Fibroblast of lung (primary cell): Measurements from ENCODE around the gene MROH9. TPM values are rescaled to one million over a fixed set of nuclear protein-coding genes. Genes with fewer than 3 reads are reported as not detected.
"Not testable (repeated sequence)": the region's sequence is repeated elsewhere in the genome, so short reads cannot be mapped to it uniquely, and the experiment has no call there.

Experiments
- DNase-seq, 2 donors: peaks; one replicate each; pipeline versions ENCODE4 v3.0.0 to v3.0.0-alpha.2; 2010; ENCODE audit warnings: low read depth in 2 of 2
- H2AFZ ChIP-seq: 2 replicates; pipeline ENCODE4 v1.5.1; 2012; ENCODE audit warnings: low read length, control low read depth, inconsistent platforms
- H3K27ac ChIP-seq: 2 replicates; pipeline ENCODE4 v1.5.1; 2011; ENCODE audit warnings: low read length, control low read depth; ENCODE audit not compliant: insufficient read depth
- H3K27me3 ChIP-seq: 2 replicates; pipeline ENCODE4 v1.5.1; 2011; ENCODE audit warnings: mild to moderate bottlenecking, low read length; ENCODE audit not compliant: control insufficient read depth, insufficient read depth
- H3K36me3 ChIP-seq: 2 replicates; pipeline ENCODE4 v1.5.1; 2011; ENCODE audit warnings: low read length; ENCODE audit not compliant: control insufficient read depth, insufficient read depth
- H3K4me1 ChIP-seq: 2 replicates; pipeline ENCODE4 v1.5.1; 2011; ENCODE audit warnings: low read length; ENCODE audit not compliant: control insufficient read depth, insufficient read depth; ENCODE audit errors: extremely low read depth
- H3K4me2 ChIP-seq: 2 replicates; pipeline ENCODE4 v1.5.1; 2011; ENCODE audit warnings: low read length, control low read depth; ENCODE audit not compliant: insufficient read depth; ENCODE audit errors: extremely low read depth
- H3K4me3 ChIP-seq, 4 experiments: fragments of 200-600 bp in 1 of 4; sonication (generic) in 1 of 4; replicated peaks in 1 of 4; 2 replicates each; pipeline ENCODE4 v1.5.1; 2011 to 2016; ENCODE audit warnings: low read length in 4 of 4, low read depth in 3 of 4, mild to moderate bottlenecking in 3 of 4, control low read depth in 2 of 4, inconsistent platforms in 1 of 4, mixed read lengths in 1 of 4; ENCODE audit not compliant: insufficient read depth in 1 of 4; ENCODE audit errors: control extremely low read depth in 1 of 4
- H3K79me2 ChIP-seq: 2 replicates; pipeline ENCODE4 v1.5.1; 2012; ENCODE audit warnings: mild to moderate bottlenecking, low read length, inconsistent platforms; ENCODE audit not compliant: control insufficient read depth, insufficient read depth
- H3K9ac ChIP-seq: 2 replicates; pipeline ENCODE4 v1.5.1; 2011; ENCODE audit warnings: mild to moderate bottlenecking, low read length, control low read depth; ENCODE audit not compliant: insufficient read depth
- H3K9me3 ChIP-seq: 2 replicates; pipeline ENCODE4 v1.5.1; 2012; ENCODE audit warnings: low read depth, low read length; ENCODE audit not compliant: control insufficient read depth, insufficient read depth
- H4K20me1 ChIP-seq: 2 replicates; pipeline ENCODE4 v1.5.1; 2011; ENCODE audit warnings: low read length; ENCODE audit not compliant: control insufficient read depth, insufficient read depth; ENCODE audit errors: extremely low read depth
- EZH2 ChIP-seq: IDR thresholded peaks from 2 replicates; pipeline ENCODE4 v1.5.1; 2012; ENCODE audit warnings: low read length, control low read depth, mild to moderate bottlenecking; ENCODE audit errors: missing control alignments
- polyA plus RNA-seq, 2 donors: library from polyadenylated mRNA; depleted of rRNA in 1 of 2; stranded (reverse) in 1 of 2; unstranded in 1 of 2; fragments of >200 nt; gene quantifications; 2 replicates each; pipeline ENCODE4 v1.2.1, GENCODE V29; 2011 to 2012; ENCODE audit warnings: missing spikeins in 1 of 2
- total RNA-seq: library from RNA; depleted of rRNA; stranded (reverse); fragments of >200 nt; gene quantifications from 2 replicates; pipeline ENCODE4 v1.2.1, GENCODE V29; 2014
- TF ChIP-seq, protein P1 (sequence below), 2 donors: IDR thresholded peaks in 1 of 2; conservative IDR thresholded peaks in 1 of 2; 1 replicate in 1 of 2; 2 replicates in 1 of 2; pipeline ENCODE4 v1.5.1; 2011 to 2012; ENCODE audit warnings: low read length in 2 of 2, control low read depth in 1 of 2, inconsistent platforms in 1 of 2, low read depth in 1 of 2, mild to moderate bottlenecking in 1 of 2

Gene MROH9
- total and polyA plus RNA-seq, 2 donors (not counting 1 experiment from before 2014, with no cell fraction given) = 0.15 TPM; not detected in 1

GRCh38 chr1:170932236-170932635 lies 3.1 kb upstream of the MROH9 start:
- no peaks in the 10 kb centered on the region for H3K79me2 ChIP-seq
- H3K9ac ChIP-seq = no peak overlapping the region
- H3K4me1 ChIP-seq = no peaks in the 10 kb centered on the region
- H3K27me3 ChIP-seq = no peaks in the 10 kb centered on the region
- no peaks in the 10 kb centered on the region for H3K36me3 ChIP-seq
- TF ChIP-seq, protein P1, sequence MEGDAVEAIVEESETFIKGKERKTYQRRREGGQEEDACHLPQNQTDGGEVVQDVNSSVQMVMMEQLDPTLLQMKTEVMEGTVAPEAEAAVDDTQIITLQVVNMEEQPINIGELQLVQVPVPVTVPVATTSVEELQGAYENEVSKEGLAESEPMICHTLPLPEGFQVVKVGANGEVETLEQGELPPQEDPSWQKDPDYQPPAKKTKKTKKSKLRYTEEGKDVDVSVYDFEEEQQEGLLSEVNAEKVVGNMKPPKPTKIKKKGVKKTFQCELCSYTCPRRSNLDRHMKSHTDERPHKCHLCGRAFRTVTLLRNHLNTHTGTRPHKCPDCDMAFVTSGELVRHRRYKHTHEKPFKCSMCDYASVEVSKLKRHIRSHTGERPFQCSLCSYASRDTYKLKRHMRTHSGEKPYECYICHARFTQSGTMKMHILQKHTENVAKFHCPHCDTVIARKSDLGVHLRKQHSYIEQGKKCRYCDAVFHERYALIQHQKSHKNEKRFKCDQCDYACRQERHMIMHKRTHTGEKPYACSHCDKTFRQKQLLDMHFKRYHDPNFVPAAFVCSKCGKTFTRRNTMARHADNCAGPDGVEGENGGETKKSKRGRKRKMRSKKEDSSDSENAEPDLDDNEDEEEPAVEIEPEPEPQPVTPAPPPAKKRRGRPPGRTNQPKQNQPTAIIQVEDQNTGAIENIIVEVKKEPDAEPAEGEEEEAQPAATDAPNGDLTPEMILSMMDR (conservative IDR thresholded peaks at IDR 0.05 in 1 of 2, IDR thresholded peaks at IDR 0.05 in 1 of 2; ENCODE audit: low read depth in 1 of 2, low read length in 2 of 2) = no peak
- TF ChIP-seq EZH2 = no peak
- DNase-seq = no peak
- no peaks in the 10 kb centered on the region for H3K9me3 ChIP-seq
- no peak overlapping the region for H2AFZ ChIP-seq
- no peak overlapping the region for H3K4me2 ChIP-seq
- H4K20me1 ChIP-seq = no peaks in the 10 kb centered on the region
- H3K27ac ChIP-seq = no peak overlapping the region
- no peak overlapping the region for H3K4me3 ChIP-seq

DNA sequence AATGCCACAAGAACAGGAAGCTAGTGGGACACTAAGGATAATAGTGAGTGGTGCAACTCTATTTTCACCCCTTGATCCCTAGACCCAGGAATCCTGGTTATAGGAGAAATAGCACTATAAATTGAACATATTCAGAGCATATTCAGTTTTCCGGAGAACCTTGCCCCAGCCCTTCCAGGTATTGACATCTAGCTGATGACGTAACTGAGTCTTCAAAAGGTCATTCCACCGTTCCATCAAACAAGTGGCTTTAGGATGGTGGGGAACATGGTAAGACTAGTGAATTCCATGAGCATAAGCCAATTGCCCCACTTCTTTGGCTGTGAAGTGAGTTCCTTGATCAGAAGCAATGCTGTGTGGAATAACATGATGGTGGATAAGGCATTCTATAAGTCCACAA lies 2.9 kb downstream of the MROH9 start:
- H3K4me2 ChIP-seq = no peak overlapping the region
- H3K4me3 ChIP-seq = no peak overlapping the region
- H3K27ac ChIP-seq = no peak overlapping the region
- no peaks in the 10 kb centered on the region for H3K27me3 ChIP-seq
- H3K79me2 ChIP-seq = no peaks in the 10 kb centered on the region
- H3K4me1 ChIP-seq = no peaks in the 10 kb centered on the region
- no peaks in the 10 kb centered on the region for H3K36me3 ChIP-seq
- H2AFZ ChIP-seq = no peak overlapping the region
- no peak for DNase-seq
- H4K20me1 ChIP-seq = no peaks in the 10 kb centered on the region
- H3K9me3 ChIP-seq = no peaks in the 10 kb centered on the region
- TF ChIP-seq, protein P1 (conservative IDR thresholded peaks at IDR 0.05 in 1 of 2, IDR thresholded peaks at IDR 0.05 in 1 of 2; ENCODE audit: low read depth in 1 of 2, low read length in 2 of 2) = no peak
- no peak for TF ChIP-seq EZH2
- no peak overlapping the region for H3K9ac ChIP-seq

DNA sequence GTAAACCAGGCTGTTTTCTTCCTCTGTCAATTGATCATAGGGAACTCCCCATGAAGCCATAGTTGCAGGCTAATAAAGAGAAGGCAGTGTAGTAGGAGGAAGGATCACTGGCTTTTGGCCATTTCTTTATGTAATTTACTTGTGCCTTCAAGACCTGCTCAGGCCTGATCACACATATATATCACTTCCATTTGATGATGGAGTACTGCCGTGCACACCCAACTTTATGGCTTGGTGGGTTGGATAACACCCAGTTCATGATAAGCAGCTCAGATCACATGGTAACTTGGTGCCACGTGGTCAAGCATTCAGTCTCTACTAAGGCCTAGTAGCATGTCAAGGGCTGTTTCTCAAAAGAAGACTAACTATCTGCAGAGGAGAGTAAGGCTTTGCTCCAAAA lies 4.1 kb downstream of the MROH9 start:
- no peaks in the 10 kb centered on the region for H3K27me3 ChIP-seq

GRCh38 chr1:170951744-170952143 lies 16.4 kb downstream of the MROH9 start:
- not testable (repeated sequence) for H3K36me3 ChIP-seq, H3K4me2 ChIP-seq, H3K9me3 ChIP-seq, H4K20me1 ChIP-seq, H3K4me3 ChIP-seq, H3K27ac ChIP-seq, H3K4me1 ChIP-seq, H3K27me3 ChIP-seq, H3K9ac ChIP-seq, DNase-seq, H2AFZ ChIP-seq, H3K79me2 ChIP-seq

More for the DNA sequence above, 4.1 kb downstream of the MROH9 start:
- H3K27ac ChIP-seq = no peak overlapping the region
- no peaks in the 10 kb centered on the region for H3K4me1 ChIP-seq
- H3K79me2 ChIP-seq = no peaks in the 10 kb centered on the region
- no peaks in the 10 kb centered on the region for H4K20me1 ChIP-seq
- H3K4me2 ChIP-seq = no peak overlapping the region
- H3K4me3 ChIP-seq = no peak overlapping the region
- no peaks in the 10 kb centered on the region for H3K36me3 ChIP-seq
- no peak for DNase-seq
- H3K9me3 ChIP-seq = no peaks in the 10 kb centered on the region
- no peak overlapping the region for H3K9ac ChIP-seq
- H2AFZ ChIP-seq = no peak overlapping the region
- no peak for TF ChIP-seq EZH2
- TF ChIP-seq, protein P1 (conservative IDR thresholded peaks at IDR 0.05 in 1 of 2, IDR thresholded peaks at IDR 0.05 in 1 of 2; ENCODE audit: low read depth in 1 of 2, low read length in 2 of 2) = no peak
